NCI-H1048 (cell line): ENCODE measurements around the gene TPM4.
"Not testable (repeated sequence)": the region's sequence is repeated elsewhere in the genome, so short reads cannot be mapped to it uniquely, and the experiment has no call there.

Experiments
- DNase-seq: peaks from one replicate; lab custom pipeline; 2025; lab: John Stamatoyannopoulos, UW

TPM4 gene

DNA sequence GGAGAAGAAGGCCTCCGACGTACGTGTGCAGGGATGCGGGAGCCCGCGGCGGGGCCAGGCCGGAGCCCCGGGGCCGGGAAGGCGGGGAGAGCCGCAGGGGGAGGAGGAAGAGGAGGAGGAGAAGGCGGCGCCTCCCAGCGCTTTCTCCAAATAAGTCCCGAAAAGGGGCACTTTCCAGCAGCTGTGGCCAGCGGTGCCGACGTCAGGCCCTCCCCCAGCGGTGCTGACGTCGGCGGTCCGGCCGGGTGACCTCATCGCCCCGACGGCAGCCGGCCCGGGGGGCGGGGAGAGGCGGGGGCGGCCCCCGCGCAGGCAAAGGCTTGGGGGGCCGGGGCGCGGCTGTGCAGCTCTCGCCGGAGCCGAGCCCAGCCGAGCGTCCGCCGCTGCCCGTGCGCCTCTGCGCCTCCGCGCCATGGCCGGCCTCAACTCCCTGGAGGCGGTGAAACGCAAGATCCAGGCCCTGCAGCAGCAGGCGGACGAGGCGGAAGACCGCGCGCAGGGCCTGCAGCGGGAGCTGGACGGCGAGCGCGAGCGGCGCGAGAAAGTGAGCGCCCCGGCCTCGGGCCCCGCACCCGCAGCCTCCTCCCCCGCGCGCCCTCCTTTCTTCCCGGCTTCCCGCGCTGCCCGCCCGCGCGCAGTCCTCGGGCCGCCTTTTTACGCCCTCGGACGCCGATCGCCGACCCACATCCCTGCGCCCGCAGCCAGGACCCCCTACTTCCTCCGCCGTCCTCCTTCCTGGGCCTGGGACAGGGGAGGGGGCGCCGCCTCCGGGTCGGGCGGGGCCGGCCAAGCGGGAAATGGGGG is at the start of gene TPM4:
TPM4 (plus strand) TSS at position 342 of the 804 bp plus-strand sequence; CDS start at position 413, 71 bp downstream.
- DNase-seq, result no peak

DNA sequence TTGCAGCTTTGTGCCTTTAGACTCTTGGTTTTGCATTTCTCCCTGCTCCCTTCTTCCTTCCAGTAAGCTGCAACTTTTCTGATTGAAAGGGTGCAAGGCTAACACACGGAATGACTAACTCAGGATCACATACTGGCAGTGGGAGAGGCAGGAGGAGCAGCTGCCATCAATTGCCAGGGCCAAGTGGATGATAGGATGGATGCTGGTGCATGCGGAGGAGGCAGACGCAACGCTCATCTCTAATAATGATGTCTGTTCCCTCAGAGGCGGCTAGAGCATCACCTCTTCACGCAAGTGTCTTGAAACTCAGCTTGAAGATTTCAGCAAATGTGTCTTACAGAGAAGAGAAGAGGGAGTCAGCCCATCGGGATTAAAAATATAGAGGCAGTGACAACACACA is 49.5 kb upstream of the TPM4 start:
- DNase-seq, result no peak

GRCh38 chr19:16027528-16027927 is 48.8 kb upstream of the TPM4 start:
- no peak for DNase-seq

GRCh38 chr19:16030155-16030554 is 46.1 kb upstream of the TPM4 start:
- not testable (repeated sequence) for DNase-seq

GRCh38 chr19:16030964-16031871 is 45.1 kb upstream of the TPM4 start:
- no peak for DNase-seq

DNA sequence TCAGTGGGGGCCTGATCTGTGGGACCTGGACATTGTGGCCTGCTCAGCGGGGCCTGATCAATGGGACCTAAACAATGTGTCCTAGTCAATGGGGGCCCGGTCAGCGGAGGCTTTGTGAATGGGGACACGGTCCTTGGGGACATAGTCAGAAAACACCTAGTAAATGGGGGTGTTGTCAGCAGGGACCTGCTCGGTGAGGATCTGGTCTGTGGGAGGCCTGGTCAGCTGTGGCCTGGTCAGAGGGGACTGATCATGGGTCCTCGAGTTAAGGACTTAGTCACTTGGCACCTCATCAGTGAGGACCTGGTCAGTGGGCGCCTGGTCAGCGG is 44.5 kb upstream of the TPM4 start:
- DNase-seq, result no peak

DNA sequence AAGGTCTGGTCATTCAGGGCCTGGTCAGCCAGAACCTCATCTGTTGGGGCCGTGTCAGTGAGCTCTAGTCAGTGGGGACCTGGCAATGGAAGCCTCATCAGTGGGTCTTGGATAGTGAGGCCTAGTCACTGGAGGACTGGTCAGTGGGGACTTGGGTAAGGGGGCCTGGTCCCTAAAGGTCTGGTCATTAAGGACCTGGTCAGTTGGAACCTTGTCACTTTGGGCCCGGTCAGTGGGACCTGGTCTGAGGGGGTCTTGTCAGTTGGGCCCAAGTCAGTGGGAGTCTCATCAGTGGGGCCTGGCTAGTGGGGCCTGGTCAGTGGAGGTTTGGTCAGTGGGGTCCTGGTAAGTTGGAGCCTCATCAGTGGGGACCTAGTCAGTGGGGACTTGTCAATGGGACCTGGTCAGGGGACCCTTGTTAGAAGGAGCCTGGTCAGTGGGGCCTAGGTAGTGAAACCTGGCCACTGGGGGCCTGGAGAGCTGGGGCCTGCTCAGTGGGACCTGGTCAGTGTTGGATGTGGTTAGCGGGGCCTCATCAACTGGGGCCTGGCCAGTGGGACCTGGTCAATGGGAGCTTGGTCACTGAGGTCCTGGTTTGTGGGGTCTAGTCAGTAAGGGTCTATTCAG is 43.7 kb upstream of the TPM4 start:
- no peak for DNase-seq

GRCh38 chr19:16033136-16033530 is 43.2 kb upstream of the TPM4 start:
- DNase-seq, result no peak

DNA sequence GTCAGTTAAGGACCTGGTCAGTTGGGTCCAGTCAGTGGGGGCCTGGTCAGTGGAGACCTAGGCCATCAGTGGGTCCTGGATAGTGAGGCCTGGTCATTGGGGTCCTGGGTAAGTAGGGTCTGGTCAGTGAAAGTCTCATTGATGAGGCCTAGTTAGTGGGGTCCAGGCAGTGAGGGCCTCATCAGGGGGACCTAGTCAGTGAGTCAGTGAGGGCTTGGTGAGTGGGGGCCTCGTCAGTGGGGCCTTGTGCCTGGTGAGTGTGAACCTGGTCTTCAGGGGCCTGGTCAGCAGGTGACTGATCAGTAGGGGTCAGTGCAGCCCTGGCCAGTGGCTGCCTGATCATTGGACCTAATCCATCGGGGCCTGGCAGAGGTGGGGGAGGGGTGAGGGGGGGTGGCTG is 42.6 kb upstream of the TPM4 start:
- no peak for DNase-seq

GRCh38 chr19:16034180-16034579 is 42.1 kb upstream of the TPM4 start:
- no peak for DNase-seq

GRCh38 chr19:16034958-16035560 is 41.2 kb upstream of the TPM4 start:
- DNase-seq, result no peak

DNA sequence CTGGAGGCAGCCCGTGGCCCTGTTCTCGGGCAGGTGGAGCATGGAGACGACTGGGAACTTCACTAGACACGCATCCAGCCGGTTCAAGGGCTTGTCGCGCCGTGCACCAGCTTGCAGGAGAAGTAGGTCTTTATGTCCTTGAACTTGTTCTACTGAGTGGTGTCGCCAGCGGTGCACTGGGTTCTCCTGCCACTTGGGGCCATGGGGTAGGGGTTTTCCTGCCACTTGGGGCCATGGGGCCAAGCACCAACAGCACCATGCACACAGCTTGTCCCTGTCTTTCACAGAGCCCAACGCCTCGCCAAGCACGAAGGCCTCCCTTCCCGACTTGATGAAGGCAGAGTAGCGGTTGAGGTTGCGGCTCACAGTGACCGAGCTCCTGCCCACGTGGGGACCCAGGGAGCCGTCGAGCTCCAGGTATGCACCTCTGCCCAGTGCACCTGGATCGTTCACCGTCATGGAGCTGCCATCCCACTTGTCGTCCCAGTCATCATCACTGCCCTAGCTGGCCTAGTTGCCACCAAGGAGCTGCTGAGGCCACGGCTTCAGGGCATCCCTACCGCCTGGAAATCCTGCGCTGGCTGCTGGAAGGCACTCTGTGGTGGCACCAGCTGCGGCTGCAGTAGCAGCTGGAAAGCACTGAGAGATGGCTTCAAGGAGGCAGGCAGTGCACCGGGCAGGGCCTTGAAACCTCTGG is 40.5 kb upstream of the TPM4 start:
- no peak for DNase-seq

- no peak for DNase-seq
These were observed 39.8 kb upstream of the TPM4 start for GRCh38 chr19:16036397-16036925.

DNA sequence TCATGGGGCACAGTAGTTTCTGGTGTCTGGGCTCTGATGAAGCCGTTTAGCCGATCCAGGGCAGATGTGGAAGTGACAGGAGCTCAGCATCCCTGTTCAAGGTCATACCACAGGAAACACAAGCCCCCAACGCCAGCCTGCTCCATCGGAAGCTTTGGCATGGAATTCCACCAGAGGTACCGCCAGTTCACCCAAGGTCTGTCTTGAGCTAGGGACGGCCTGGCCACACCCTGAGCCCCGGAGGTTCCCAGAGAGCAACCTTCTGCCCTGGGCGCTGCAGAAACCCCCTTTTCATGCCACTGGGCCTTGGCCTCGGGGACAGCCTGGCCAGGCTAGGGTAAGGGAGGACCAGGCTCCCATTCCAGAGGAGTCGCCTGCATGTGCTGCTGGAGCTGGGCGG is 39.4 kb upstream of the TPM4 start:
- DNase-seq, result no peak

- no peak for DNase-seq
These were observed 38.7 kb upstream of the TPM4 start for GRCh38 chr19:16037424-16038195.

- DNase-seq, result no peak
These were observed 38.0 kb upstream of the TPM4 start for GRCh38 chr19:16038196-16038695.

DNA sequence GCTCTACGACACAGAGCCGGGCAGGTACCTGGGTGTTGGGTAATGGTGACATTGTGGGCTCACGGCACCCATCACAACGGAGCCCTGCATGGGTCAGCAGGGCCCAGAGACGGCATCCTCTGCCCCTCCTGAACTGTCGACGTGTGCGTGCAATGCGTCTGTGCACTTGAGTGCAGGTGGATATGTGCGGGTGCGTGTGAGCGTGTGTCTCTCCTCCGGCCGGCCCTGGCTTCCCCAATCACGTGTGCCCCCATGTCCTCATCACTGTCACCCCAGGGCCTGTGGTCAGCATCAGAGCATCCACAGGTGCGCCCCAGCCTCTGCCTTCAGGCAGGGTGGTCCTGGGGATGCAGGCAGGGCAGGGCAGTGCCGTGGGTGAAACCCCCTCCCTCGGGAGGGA is 37.2 kb upstream of the TPM4 start:
- no peak for DNase-seq

DNA sequence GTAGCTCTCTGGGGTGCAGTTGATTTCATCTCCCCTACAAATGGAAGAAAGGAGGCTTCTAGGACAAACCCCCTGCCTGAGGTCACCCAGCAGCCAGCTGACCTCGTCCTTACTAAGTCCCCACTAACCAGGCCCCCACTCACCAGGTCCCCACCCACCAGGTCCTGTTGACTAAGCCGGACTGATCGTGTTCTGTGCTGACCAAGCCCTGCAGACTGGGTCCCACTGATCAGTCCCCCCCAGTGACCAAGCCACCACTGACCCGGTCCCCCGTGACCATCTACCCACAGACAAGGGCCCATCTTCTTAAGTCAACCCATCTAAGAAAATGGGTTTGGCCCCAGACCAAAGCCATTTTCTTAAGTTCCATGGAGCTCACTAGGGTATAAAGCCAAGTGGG is 36.8 kb upstream of the TPM4 start:
- DNase-seq, result no peak

DNA sequence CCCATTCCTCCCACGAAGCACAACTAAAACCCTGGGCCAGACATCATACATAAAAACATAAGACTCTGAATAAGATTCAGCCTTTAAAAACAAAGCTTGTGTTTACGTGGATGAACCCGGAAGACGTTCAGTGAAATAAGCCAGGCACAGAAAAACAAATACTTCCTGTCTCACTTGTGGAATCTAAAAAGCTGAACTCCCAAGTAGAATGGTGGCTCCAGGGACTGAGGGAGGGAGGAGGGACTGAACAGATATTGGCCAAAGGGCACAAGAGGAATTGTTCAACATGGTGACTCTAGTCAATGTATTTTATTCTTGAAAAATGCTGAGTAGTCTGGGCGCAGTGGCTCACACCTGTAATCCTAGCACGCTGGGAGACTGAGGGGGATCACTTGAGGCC is 35.7 kb upstream of the TPM4 start:
- DNase-seq, result no peak

DNA sequence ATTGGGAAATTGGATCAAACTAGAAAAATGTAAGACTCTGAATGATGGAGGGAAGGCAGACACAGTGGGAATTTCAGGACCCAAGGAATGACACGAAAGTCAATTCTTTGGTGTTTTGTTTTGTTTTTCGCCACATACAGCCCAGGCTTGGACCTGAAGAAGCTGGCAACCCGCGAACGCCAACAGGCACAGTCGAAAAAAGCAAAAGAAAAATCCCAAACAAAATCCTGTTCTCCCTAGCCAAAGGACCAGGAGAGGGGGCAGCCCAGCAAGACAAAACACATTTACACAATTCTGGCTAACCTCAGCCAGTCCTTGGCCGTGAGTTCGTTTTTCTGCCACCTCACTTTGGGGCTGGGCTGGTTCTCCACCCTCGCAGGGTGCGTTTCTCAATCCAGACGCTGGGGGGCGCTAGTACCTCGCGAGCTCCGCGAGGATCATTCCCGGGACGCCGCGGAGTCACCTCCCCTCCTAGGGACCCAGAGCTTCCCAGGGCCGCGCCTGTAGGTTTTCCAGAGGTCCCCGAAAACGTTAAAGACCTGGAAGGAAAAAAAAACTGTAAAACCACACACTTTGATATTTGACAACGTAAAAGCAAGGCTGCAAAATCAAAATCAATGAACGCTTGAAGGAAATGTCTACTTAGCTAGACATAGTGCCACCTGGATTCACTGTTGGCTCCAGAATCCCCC is 34.9 kb upstream of the TPM4 start:
- peak; percentile 45 for DNase-seq
